ENCODE data around the gene GRIA3.

The GRIA3 gene

DNA sequence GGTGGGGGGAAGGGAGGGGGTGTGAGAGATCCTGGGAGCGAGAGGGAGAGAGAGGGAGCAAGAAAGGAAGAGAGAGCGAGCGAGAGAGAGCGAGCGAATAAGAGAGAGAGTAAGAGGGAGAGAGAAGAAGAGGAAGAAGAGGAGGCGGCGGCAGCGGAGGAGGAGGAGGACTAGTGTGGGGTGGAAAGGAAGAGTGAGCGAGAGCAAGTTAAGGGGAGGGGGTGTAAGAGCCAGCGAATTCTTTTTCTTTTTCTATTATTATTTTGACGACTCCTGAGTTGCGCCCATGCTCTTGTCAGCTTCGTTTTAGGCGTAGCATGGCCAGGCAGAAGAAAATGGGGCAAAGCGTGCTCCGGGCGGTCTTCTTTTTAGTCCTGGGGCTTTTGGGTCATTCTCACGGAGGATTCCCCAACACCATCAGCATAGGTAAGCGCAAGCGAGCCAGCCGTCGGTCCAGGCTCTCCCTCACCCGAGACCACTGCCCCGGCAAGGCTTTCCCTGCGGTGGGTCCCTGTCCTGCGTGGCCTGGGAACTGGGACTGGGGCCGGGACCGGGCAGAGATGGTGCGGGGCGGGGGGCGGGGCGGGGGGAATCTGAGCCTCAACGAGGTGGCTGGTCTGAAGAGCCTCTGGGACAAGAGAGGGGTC, at the start of gene GRIA3:
Gene GRIA3 (plus strand): TSS at position 60 of the 647 bp plus-strand sequence. CDS start 258 bp downstream, at position 318.
- DNase-seq (ENCODE audit: extremely low read depth in 1 of 2, low read depth in 1 of 2), result no peak

DNA sequence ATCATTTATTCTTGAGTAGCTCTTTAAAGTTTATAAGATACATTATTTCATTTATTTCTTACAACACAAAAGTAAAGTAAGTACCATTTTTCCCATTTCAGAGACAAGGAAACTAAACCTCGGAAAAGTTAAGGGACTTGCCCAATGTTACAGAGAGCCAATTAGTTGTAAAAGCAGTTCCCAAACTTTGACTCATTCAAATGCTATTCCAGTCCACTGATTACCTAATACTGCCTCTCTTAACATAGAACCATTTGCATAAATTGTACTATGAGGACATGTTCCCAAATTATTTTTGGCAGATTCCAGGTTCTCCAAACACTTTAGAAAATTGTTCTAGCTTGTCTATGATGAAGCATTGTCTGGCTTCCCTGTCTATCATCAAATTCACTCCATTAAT, 45.6 kb upstream of the GRIA3 start:
- DNase-seq (ENCODE audit: extremely low read depth in 1 of 2, low read depth in 1 of 2), result no peak

DNA sequence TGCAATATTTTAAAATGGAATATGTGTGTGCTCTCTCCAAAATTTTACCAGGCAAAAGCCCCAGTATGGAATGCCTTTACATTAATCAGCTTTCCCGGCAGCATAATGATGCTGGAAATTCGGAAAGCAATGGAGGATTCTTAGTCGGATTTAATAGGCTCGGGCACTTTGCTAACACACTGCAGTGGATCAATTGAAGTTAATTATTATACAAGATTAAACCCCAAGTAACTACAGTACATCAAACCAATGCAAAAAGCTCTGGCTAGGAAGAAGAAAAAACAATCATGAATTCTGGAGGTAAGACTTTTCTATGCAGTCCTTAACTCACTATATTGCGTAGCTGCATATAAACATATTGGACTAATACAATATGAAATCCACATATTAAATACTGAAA, 43.6 kb upstream of the GRIA3 start:
- DNase-seq (ENCODE audit: extremely low read depth in 1 of 2, low read depth in 1 of 2), result no peak

DNA sequence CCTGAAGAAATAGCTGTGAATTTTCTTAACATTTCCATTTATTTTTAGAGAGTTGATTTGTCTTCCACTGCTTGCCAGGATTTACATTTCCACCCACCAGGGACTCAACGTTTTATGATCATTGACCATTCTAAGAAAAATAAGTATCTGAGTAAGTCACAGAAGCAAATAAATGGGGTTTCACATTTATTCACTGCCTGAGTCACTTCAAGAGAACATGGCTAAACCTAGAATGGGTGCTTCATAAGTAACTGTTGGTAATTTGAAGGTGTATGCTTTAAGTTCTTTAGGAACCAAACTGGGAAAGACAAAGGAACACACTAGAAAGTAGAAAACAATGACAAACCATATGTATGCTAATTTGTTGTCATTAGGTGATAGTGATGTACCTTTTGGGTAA, 43.2 kb upstream of the GRIA3 start:
- DNase-seq (ENCODE audit: extremely low read depth in 1 of 2, low read depth in 1 of 2), result no peak

DNA sequence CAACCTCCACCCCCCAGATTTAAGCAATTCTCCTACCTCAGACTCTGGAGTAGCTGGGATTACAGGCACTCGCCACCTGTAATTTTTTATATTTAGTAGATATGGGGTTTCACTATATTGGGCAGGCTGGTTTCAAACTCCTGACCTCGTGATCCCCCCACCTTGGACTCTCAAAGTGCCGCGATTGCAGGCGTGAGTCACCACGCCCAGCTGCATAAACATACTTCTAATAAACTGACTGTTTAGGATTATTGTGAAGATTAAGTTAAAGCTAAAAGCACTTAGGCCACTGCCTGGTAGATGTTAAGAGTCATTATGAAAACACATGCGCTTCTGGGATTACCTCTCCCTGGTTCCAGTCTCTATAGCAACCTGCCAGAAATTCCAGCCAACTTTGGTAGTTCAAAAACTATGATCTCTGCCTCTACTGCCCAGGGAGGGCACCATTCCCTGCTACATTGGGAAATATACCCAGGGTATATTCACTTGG, 30.2 kb upstream of the GRIA3 start:
- no peak for DNase-seq (ENCODE audit: extremely low read depth in 1 of 2, low read depth in 1 of 2)

DNA sequence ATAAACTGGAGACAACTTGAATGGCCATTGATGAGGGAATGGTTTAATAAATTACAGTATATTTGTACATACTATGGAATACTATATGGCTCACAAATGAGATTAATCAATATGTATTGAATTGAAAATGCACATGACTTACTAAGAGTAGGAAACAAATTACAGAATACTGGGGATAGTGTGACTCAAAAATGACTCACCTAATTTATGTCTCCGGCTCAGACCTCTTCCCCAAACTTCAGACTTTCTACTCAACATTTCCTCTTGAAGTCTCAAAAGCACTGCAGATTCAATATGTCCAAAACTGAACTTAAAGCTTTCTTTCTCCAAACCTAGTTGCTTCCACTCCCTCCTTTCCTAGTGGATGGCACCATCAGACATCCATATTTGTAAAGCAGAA, 28.8 kb upstream of the GRIA3 start:
- DNase-seq (ENCODE audit: extremely low read depth in 1 of 2, low read depth in 1 of 2), result no peak

DNA sequence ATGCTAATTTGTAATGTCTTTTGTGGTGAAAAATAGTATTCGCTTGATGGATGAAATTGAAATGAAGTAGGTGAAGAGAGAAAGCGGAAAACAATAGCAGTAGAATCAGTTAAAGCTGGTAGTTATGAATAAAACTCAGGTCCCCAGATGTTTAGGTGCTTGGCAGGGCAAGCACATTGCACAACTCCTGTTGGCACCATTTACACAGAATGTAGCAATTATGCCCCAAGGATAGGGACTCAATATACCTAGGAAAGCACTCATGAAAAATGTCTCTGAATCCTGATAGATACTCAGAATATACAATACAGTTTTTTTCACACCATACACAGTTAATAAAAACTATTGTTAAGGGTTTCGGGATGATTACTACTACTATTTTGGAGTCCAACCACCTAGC, 26.5 kb upstream of the GRIA3 start:
- DNase-seq (ENCODE audit: extremely low read depth in 1 of 2, low read depth in 1 of 2), result no peak

DNA sequence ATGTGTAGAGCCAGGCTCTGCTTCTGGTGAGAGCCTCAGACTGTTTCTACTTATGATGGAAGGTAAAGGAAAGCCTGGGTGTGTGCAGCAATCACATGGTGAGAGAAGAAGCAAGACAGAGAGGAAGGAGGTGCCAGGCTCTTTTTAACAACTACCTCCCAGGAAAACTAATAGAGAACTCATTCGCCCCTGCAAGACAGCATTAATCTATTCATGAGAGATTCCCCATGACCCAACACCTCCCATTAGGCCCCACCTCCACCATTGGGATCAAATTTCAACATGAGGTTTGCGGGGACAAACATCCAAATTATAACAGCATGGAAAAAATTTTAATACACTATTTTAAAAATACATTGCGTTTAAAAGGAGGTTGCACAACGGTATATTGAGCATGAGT, 24.7 kb upstream of the GRIA3 start:
- no peak for DNase-seq (ENCODE audit: extremely low read depth in 1 of 2, low read depth in 1 of 2)

DNA sequence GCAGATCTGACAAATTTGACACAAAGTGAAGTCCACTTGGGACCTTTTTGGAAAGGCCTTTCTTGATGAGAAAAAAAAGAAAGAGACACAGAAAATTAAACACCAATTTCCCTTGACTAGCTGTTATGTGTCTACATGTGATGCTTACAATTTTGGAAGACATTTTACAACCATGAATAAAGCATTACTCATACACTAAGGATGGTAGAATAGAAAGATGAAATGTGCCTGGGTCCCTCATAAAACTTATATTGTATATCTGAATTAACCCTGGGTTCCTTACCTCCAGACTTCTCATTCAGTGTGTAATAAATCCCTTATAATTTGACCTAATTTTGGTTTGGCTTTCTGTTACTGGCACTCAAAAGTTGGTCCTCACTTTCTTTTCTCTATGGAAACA, 16.5 kb upstream of the GRIA3 start:
- no peak for DNase-seq (ENCODE audit: extremely low read depth in 1 of 2, low read depth in 1 of 2)

DNA sequence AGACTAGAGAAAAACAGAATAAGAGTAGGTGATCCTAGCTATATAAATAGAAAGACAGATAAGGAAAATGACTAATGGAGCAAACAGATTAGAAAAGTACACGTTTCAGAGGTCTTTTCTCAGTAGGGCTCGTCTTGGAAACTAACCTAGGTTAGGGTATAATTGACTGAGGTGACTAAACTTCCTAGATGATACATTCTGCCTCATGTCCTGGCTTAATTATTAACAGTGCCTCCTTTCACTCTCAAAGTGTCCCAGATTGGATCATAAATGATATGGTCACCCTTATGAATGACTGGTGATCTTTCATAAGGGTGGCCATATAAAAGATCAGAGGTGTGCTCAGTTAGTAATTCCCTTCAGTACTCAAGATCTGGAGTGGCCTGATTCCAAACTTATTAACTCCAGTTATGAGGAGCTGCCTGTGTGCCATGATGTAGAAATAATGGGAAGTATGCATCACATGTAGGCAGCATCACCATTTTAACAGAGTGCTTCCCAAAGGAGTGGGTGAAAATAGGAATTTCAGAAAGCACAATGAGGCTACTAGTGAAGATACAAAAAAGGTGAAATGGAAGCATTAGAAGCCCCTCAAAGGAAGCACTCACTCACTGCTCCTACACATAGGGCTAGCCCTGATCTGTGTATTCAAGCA, 14.7 kb upstream of the GRIA3 start:
- no peak for DNase-seq (ENCODE audit: extremely low read depth in 1 of 2, low read depth in 1 of 2)

DNA sequence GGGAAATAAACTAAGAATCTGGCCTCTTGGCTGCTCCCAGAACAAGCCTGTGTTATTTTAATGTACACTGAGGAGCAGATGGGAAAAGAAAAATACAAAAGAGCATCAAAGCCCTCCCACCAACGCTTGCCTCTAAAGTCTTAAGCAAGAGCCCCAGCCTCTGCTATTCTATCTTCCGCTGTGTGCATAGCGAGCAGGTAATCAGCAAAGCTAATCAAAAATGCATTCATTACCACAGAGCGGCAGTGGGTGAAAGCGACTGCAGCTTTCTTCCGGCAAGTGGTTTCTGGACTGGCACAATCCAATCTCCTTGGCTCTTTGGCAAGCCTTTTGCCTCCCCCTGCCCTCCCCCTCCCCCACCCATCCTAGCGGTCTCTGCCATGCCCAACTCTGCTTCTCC, 13.5 kb upstream of the GRIA3 start:
- DNase-seq (ENCODE audit: extremely low read depth in 1 of 2, low read depth in 1 of 2), result no peak

DNA sequence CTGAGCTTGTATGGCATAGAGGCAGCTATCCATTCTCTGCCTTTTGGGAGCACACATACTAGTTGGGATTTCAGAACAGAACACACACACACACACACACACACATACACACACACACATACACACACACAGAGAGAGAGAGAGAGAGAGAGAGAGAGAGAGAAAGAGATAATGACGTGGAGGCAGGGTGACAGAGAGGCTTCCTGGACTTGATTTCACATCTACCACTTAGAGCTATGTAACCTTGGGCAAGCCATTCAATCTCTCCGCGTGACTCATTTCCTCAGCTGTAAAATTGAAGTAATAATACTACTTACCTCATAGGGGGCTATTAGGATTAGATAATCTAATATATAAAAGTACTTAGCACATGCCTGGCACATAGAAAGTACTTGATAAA, 12.3 kb upstream of the GRIA3 start:
- DNase-seq (ENCODE audit: extremely low read depth in 1 of 2, low read depth in 1 of 2), result no peak

DNA sequence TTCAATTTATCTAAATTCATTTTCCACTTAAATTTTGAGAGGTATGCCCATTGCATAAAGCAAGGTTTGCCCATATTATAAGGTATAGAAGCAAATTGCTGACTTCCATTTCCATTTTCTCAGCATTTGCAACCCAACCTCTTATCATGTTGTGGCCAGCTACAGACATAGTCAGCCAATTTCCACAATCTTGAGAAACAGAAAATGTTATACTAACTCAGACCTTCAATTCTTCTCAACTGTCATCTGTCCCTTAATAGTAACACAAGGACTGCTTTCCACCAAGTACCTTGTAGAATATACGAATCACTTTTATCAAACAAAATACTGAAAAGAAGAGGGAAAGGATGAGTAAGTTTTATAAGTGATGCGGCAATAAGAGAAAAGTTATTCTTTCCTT, 11.2 kb upstream of the GRIA3 start:
- no peak for DNase-seq (ENCODE audit: extremely low read depth in 1 of 2, low read depth in 1 of 2)

DNA sequence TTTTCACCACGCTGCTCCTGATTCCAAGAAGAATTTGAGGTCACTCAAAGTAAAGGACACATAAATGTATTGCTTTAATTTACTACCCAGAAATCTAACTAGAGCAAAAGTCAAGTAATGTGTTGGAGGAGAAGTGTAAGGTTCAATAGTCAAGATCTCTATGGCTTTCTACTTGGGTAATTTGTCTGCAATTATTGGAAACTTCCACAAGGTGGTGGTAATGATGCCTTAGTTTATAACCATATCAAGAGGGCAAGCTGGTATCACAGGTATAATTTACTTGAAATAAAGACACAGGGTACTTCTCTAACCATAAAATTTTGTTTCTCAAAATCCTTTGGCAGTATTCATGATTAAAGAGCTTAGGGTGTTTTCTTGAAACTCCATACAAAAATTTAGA, 10.2 kb upstream of the GRIA3 start:
- no peak for DNase-seq (ENCODE audit: extremely low read depth in 1 of 2, low read depth in 1 of 2)

DNA sequence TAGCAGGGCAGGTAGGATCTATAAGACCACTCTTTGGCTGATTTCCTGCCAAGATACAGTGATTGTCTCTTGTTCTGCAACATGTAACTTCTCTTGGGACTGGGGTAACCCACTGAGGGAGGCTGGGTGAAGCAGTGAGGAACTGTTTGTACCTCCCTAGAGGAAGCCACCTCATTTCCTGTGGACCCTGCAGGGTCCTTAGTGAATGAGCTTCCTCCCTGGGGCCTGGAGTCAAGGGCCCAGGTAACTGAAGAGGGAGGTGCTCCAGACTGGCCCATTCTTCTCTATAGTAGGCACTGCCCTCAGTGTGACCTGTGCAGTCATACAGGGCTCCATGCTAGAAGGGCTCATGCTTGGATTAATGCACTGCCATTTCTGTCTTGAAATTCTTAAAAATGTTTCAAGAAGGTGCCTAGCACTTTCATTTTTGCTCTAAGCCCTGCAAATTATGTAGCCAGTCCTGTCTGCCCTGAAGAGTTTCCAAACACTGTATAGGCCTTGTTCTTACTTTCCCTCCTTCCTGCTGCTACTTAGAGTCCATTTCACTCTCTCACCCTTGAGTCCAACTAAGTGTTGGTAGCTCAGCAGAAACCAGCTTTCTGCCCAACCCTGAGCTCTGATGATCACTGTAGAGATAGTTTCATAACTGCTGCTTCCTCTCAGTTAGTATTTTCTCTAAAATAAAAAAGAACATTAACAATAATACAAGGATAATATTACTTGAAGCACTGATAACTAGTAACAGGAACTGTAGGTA, 8.5 kb upstream of the GRIA3 start:
- DNase-seq (ENCODE audit: extremely low read depth in 1 of 2, low read depth in 1 of 2), result no peak

DNA sequence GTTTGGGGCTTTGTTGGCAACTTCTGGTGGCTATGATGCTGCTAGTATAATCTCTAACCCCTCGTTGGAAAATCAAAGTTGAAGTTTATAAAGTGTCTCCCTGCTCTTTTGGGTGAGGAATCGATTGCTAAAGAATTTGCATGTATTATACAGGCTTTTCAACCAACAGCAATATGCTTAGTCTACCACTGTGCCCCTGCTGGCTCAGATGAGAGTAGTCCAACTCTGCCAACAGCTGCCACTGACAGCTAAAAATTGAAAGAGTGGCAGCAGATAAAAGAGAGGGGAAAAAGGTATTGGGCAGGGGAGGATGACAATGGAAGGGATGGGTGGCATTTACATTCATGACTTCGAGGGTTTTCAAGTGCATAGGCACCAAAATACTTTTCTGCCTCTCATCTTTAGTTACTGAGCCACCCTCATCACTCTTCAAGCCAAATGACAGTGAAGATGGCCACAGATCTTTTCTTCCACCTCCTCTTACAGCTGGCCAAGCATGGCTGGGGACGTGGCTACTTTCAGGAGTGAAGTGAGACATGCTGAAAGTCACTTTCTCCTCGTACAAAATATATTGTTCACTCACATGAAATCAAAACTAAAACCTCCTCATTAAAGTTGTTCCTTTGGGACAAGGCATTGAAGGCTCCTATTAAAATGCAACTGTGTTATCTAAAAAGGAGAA, 2.7 kb upstream of the GRIA3 start:
- no peak for DNase-seq (ENCODE audit: extremely low read depth in 1 of 2, low read depth in 1 of 2)

DNA sequence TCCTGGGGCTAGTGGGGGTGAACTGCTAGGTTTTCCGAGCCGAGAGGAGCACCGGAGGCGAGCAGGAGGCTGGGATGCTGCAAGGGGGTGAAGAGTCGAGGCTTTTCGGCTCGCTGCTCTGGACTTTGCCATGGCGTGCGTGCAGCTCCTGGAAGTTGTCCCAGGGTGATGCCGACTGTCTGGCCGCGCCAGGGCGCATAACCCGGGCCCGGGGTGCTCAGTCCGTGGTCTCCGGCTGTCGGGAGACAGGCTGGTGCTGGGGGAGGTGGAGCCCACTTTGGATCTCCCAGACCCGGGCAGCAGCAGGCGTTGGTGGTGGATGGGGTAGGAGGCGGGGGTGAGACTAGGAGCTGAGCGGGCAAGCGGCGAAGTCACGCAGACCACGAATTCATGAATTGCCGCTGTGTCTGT, 793 bp downstream of the GRIA3 start:
- no peak for DNase-seq (ENCODE audit: extremely low read depth in 1 of 2, low read depth in 1 of 2)

DNA sequence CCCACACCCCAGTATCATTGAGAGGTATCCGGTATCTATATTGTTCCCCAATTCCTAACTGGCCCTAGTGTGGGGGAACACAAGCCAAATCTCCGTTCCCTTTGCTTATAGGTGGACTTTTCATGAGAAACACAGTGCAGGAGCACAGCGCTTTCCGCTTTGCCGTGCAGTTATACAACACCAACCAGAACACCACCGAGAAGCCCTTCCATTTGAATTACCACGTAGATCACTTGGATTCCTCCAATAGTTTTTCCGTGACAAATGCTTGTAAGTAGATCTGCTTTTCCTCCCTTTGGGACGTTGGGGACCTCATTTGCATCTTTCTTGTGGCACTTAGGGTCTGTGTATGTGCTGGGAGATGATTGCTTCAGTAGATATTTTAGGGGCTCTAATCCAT, 1.6 kb downstream of the GRIA3 start:
- DNase-seq (ENCODE audit: extremely low read depth in 1 of 2, low read depth in 1 of 2), result no peak

DNA sequence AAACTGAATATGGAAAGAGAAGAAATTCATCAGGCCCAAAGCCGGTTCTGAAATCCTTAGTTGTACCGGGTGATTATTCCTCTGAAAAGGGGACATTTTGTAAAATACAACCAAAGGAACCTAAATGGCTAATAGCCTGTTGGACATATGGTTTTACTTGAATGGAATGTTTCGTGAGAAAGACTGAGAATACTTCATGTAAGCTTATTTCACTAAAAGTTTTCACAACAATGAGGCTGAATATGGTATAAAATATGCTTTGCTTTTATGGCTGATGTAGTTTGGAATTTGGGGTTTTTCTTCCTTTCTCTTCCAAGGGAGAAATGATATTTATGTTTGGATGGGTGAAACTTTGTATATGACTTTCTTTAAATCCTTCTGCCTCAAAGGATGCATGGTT, 2.7 kb downstream of the GRIA3 start:
- DNase-seq (ENCODE audit: extremely low read depth in 1 of 2, low read depth in 1 of 2), result no peak

DNA sequence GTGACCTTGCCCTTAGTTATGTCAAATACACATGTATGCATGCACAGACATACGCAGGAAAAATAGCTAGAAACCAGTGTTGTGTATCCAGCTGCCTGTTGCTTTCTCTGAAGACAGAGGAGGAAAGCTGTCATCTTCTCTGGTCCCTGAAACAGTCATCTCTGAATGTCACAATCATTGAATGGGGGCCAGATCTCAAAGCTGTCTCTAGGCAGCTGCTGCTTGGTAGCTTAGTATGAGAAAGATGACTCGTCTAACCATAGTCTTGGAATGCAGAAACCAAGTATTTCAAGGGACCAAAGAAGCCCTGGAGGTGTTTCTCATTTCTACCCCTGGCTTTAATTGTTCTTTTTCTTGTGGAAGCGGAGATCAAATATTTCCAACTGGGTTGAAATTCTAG, 4.0 kb downstream of the GRIA3 start:
- no peak for DNase-seq (ENCODE audit: extremely low read depth in 1 of 2, low read depth in 1 of 2)

DNA sequence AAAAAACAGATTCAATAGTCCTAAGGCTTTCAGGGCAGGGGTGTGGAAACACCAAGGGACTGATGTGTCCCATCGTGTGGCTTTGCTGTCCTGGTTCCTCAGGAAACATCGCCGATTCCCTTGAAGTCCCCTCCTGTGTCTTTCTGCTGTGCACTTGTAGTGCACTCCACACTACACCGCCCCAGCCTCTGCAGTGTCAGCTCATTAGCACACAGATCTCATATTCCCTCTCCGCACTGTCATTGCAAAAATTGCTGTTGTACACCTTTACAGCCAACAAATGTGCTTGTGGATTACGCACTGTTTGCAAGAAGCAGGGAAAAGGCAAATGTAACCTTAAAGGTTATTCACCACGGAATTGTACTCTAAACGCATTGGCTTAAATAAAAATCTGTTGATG, 5.3 kb downstream of the GRIA3 start:
- DNase-seq (ENCODE audit: extremely low read depth in 1 of 2, low read depth in 1 of 2), result no peak

DNA sequence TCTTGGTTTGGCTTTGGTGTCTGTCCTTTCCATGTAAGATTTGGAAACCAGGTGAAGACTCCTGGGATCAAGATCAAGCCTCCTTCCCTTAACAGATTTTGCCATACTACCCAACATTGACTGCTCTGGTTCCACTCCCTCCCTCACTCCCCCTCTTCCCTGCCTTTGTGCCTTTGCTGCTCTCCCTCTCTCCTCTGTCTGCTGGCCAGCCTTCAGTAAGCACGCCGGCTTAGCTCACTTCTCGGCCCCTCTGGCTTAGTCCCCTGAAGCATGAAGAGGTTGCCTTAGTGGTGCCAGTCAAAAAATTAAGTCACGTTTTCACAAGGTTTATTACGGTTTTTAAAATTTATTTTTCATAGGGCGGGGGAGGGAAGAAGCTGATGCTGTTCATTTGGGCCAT, 6.0 kb downstream of the GRIA3 start:
- no peak for DNase-seq (ENCODE audit: extremely low read depth in 1 of 2, low read depth in 1 of 2)

Measured in activated CD8-positive, alpha-beta memory T cell treated with anti-CD3 and anti-CD28 coated beads for 1 hour (primary cell).